Measurements from ENCODE around the gene CDC25B.
"Not testable (repeated sequence)": the region's sequence is repeated elsewhere in the genome, so short reads cannot be mapped to it uniquely, and the experiment has no call there.

CDC25B gene

GRCh38 chr20:3785240-3786125 lies 10.6 kb upstream of the CDC25B start:
- DNase-seq: no peak

- peak in 4 of 14 donors; percentile 17 to 47 (median 40) for DNase-seq
Observed at GRCh38 chr20:3786126-3786484, 10.0 kb upstream of the CDC25B start.

GRCh38 chr20:3786665-3787323 lies 9.3 kb upstream of the CDC25B start, which contains the start of gene CENPB:
TSS of gene CENPB (minus strand) at chr20:3786740. CDS start at chr20:3786483, 257 bp downstream.
- peak in 13 of 14 donors; percentile 47 to 93 (median 72) for DNase-seq

GRCh38 chr20:3787324-3788014 lies 8.6 kb upstream of the CDC25B start:
- no peak for DNase-seq

GRCh38 chr20:3788685-3789155 lies 7.4 kb upstream of the CDC25B start:
- DNase-seq: no peak

- not testable (repeated sequence) for DNase-seq
Observed at GRCh38 chr20:3789201-3789600, 6.9 kb upstream of the CDC25B start.

- DNase-seq: not testable (repeated sequence)
Observed at GRCh38 chr20:3794168-3794567, 1.9 kb upstream of the CDC25B start.

GRCh38 chr20:3794701-3795420 lies 1.2 kb upstream of the CDC25B start:
- DNase-seq: no peak

- DNase-seq: peak in 1 of 14 donors; percentile 49
Observed at GRCh38 chr20:3796477-3797225, 541 bp downstream of the CDC25B start.

GRCh38 chr20:3797226-3797545 lies 1.1 kb downstream of the CDC25B start:
- no peak for DNase-seq

GRCh38 chr20:3797592-3798372 lies 1.7 kb downstream of the CDC25B start:
- DNase-seq: no peak

- DNase-seq: no peak
Observed at GRCh38 chr20:3798373-3798768, 2.3 kb downstream of the CDC25B start.

- DNase-seq: no peak
Observed at GRCh38 chr20:3798908-3799248, 2.8 kb downstream of the CDC25B start.

GRCh38 chr20:3800256-3800877 lies 4.3 kb downstream of the CDC25B start:
- no peak for DNase-seq

- DNase-seq: no peak
Observed at GRCh38 chr20:3800878-3801260, 4.8 kb downstream of the CDC25B start.

GRCh38 chr20:3801299-3801698 lies 5.2 kb downstream of the CDC25B start:
- DNase-seq: no peak

- no peak for DNase-seq
Observed at GRCh38 chr20:3801846-3802245, 5.7 kb downstream of the CDC25B start.

- DNase-seq: no peak
Observed at GRCh38 chr20:3802524-3803239, 6.6 kb downstream of the CDC25B start.

- no peak for DNase-seq
Observed at GRCh38 chr20:3803289-3803688, 7.2 kb downstream of the CDC25B start.

GRCh38 chr20:3803854-3804253 lies 7.7 kb downstream of the CDC25B start:
- DNase-seq: peak in 1 of 14 donors; percentile 71
